GM12892 (cell line): ENCODE results near the gene ITPRID1.

Experiments used
- POLR2A ChIP-seq: IDR thresholded peaks from 2 replicates; pipeline ENCODE4 v1.6.1; 2011; ENCODE audit warnings: low read depth, low read length, control low read depth
- POLR2AphosphoS5 ChIP-seq: IDR thresholded peaks from 2 replicates; pipeline ENCODE4 v1.6.1; 2011; ENCODE audit warnings: low read depth, low read length, control low read depth
- TAF1 ChIP-seq: IDR thresholded peaks from 2 replicates; pipeline ENCODE4 v1.6.1; 2011; ENCODE audit warnings: low read depth, mild to moderate bottlenecking, control low read depth, low read length, borderline replicate concordance

- TF ChIP-seq POLR2A (no peak), POLR2AphosphoS5 (no peak), TAF1 (no peak)
These were observed 169.7 kb downstream of the ITPRID1 start for GRCh38 chr7:31683445-31684225.
